SHP77 treated with DMSO at 0.1 percent for 48 hours (cell line): ENCODE measurements around the gene C17orf100.
"Not testable (repeated sequence)": the region's sequence is repeated elsewhere in the genome, so short reads cannot be mapped to it uniquely, and the experiment has no call there.

Experiments
- DNase-seq: peaks from one replicate; lab custom pipeline; 2025; lab: John Stamatoyannopoulos, UW

The C17orf100 gene

DNA sequence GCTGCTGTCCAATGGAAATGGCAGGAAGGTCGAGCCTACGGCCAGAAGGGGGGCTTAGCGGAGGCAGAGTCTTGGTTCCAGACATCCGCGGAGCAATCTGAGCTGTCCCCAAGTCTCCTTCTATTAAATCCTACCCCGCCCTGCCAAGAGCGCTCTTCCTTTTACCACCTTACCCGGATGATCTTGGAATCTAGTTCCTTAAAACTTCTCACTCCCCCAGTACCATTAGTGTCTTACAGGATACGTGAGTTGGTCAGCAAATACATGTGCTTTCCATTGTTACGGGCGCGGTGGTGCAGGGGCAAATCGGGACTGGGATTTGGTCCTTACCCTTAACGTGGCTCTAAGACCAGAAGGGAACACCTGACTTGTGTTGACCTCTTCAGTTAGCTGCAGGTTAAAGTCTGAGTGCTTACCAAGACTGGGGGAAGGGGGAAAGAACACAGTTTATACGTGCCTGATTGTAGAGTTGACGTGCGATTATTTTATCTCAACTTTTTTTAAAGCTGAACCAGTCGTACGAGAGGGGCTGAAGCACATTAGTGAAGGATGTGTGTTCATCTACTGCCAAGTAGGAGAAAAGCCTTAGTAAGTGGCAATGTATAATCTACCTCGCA is 10.2 kb upstream of the C17orf100 start:
- peak; percentile 33 for DNase-seq

DNA sequence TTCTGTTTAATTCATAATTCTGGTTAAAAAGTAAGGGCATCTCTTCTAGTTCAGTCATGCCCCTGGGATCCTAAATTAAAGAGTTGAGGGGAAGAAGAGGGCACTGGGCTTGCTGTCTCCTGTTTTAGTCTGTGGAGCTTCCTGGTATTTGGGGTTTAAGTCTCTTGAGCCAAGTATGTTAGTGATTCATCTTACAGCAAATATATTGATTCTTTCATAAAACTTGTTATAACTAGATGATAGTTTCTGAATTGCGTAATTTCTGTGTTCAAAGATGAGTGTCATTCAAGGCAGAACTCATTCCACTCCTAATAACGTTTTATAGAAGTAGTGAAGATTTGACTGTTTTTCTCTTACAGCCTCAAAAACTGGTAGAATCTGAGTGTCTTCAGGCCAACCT is 9.0 kb upstream of the C17orf100 start:
- DNase-seq = no peak

DNA sequence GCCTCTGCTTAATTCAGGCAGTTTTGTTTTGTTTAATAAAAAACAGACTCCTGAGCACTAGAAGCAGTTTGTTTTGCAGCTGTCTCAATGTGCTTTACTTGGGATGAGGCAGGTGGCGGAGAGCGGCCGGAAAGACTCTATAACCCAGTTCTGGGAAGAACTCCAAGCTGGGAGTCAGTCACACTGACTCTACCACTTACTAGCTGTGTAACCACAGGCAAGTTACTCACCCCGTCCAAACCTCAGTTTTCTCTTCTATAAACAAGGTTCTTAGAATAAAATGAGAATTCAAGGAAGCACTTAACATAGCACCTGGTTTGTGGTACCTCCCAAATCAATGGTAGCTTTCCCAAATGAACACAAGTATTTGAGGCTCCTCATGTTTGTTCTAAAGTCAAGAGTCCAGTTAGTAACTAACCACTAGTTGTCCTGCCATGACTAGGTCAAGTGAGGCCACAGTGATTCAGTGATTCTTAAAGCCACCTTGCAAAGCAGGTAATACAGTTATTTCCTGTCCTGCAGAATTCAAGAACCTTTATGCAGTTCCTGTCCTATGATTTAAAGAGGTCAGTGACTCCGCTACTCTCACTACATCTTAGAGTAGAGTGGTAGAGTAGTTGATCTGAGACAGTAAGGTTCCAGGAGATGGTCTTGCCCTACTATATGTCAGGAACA is 8.0 kb upstream of the C17orf100 start:
- DNase-seq = no peak

DNA sequence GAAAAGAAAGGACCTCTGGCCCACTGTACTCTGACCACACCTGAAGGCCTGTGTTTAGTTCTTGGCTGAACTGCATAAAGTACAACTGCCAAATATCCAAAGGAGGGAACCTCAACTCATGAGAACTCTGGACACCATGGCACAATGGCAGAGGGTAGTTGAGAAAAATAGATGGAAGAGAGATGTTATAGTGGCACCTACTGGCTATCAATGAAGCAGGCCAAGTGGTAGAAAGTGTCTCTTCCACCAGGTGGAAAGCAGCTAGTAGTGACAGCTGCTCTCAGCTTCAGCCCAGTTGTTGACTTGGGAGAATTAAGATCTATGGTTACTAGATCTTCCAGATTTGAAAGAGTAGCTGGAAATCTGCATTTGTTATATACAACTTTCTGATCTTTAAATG is 3.4 kb upstream of the C17orf100 start:
- no peak for DNase-seq

DNA sequence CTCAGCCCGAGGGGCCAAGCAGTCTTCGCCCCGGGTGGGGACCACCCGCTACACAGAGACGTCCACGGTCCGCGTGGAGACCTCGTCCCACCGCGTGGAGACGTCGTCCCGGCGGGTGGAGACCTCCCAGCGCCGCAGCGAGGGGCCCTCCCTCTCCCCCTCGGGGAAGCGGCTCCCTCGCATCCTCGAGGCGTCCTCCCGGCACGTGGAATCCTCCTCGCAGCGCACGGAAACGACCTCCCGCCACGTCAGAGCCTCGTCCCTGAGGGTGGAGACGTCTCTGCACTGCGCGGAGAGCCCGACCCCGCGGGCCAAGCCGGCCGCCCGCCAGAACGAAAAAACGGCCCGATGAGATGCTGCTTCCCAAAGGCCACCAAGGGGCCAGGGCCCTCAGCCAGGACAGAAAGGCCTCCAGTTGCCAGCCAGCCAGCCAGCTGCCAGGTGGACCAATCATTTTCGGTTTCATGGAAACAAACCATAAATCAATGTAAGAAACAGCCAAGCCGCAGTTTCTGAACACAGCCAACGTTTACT is 424 bp downstream of the C17orf100 start:
- peak; percentile 35 for DNase-seq

DNA sequence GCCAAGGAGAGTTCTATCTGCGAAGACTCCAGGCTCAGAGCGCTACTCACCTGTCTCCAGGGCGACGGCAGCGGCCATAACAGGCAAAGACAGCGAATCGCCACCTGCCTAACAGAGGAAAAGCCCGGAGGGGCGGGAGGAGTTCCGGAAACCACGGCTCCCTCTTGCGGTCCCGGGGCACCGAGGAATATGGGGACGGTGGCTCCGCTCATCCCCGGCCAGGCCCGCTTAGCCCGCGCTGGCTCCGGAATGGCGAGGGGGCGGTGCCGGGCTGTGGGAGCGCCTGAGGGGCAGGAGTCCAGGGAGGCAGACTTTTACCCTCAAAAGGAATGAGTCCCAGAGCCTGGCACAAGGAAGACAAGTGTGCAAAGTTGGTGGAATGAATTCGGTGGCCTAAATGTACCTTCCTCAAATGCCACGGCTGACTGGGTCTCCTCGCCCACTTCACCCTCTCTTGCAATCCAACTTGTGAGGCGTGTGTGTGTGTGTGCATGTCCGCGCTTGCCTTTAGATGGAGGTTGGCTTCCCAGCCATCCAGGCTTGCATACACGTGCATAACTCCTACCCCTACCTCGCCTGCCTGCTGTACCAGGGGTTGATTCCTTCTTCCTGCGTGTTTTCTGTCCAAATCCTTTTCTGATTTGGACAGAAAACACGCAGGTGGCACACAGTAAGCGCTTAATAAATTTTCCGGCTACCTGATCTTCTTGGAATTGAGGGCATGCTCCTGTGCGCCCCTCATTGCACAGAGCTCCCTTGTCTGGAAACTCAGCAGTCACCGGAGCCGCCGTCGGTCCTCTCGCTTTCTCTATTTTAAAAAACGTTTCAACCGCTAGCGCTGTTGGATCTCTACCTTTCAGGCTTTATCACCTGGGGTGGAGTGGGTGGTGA is 3.5 kb downstream of the C17orf100 start:
- DNase-seq = no peak

DNA sequence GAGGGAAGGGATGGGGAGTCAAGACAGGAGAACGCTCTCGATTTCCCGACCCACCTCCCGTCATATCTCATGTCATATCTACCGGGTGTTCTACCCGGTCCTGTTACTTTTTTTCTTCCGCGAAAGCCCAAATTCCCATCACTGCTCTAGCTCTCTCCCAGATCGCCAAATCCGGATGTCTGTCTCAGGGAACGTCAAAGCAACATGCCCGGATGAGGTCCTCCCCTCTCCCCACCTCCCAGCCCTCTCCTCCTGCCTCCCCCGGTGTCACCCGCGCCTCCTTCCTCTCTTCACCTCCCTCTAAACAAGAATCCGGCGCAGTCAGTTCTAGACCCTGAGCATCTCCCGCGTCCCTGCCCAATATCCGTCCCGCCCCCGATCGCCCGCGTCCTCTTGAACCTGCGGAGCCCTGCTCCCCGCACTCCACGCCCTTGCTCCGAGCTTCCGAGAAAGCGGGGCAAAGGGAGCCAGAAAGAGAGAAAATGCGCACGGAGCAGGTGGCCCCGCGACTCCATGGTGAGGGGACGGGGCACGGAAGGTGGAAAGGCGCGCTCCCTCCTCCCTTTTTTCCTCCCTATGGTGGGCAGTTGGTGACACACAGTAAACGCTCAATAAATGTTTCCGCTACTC is 4.3 kb downstream of the C17orf100 start:
- DNase-seq = not testable (repeated sequence)

DNA sequence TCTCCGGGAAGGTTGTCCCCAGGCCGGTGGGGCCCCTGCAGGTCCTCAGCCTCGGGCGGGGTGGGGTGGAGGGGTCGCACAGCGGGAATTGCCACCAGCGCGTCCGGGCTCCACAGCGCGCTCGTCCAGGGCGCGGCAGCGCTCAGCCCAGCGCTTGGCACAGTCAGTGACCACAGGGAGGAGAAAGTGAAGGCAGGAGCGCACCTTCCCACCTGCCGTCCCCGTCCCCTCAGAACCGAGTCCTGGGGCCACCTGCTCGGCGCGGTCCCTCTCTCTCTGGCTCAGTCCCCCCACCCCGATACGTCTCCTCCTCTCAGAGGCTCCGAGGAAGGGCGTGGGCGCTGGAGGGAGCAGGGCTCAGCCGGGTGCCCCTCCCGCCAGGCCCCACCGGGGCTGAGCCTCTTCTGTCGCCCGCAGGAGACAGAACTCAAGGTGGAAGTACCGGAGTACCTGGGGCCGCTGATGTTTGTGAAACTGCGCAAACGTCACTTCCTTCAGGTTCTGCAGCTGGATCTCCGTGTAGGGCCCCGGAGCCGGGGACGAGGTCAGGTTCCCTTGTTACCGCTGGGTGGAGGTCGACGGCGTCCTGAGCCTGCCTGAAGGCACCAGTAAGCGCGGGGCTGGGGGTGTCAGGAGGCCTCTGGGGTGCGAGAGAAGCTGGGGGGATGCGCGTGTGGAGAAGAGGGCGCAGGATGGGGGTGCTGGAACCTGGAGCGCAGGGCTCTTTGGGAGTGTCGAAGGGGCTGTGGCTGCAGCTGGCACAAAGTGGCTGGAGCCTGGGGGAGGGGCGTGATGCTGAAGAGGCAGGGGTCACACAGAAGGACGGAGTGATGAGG is 5.5 kb downstream of the C17orf100 start:
- not testable (repeated sequence) for DNase-seq

DNA sequence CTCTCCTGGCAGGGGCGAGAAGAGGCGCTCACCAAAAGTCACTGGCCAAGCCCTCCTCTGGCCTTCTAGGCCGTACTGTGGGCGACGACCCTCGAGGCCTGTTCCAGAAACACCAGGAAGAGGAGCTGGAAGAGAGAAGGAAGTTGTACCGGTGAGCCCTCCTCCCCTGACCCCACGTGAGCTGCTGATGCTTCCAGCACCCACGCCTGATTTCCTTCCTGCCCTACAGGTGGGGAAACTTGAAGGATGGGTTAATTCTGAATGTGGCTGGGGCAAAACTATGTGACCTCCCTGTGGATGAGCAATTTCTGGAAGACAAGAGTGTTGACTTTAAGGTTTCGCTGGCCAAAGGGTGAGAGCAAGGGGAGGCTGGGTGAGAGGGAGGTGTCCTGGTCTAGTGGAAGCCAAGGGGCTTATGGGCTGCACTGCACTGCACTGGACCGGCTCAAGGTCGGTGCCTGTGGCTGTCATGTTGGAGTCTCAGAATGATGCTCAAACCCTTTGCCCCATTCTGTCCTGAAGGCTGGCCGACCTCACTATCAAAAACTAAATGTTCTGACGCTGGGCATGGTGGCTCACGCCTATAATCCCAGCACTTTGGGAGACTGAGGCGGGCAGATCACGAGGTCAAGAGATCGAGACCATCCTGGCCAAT is 6.2 kb downstream of the C17orf100 start:
- no peak for DNase-seq

DNA sequence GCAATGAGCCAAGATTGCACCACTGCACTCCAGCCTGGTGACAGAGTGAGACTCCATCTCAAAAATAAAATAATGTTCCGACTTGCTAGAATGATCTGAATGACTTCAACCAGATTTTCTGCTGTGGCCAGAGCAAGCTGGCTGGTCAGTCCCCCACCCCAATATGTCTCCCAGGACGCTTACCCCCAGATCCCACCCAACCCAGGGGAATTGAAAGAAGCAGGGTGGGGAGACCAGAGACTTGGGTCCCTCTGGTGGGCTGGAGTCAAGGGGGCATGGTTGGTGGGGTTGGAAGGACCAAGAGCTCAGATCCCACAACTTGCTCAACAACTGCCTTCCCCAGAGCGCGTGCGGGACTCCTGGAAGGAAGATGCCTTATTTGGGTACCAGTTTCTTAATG is 6.8 kb downstream of the C17orf100 start:
- DNase-seq = not testable (repeated sequence)

DNA sequence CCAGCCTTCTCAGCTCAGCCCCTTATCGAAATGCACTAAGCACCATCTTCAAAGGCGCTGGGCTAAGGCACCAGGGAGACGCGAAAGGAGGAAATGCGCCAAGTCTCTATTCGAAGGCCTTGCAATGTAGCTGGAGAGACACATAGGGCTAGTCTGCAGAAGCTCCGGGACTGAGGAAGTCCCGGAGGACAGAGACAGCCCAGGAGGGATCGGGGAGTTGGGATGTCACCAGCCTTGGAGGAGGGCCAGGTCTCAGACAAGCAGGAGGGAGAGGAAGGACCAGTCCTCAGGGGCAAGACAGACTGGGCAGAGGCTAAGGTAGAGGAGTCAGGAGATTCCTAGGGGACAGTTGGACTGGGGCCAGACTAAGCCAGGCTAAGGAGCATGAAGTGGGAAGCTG is 8.5 kb downstream of the C17orf100 start:
- no peak for DNase-seq

DNA sequence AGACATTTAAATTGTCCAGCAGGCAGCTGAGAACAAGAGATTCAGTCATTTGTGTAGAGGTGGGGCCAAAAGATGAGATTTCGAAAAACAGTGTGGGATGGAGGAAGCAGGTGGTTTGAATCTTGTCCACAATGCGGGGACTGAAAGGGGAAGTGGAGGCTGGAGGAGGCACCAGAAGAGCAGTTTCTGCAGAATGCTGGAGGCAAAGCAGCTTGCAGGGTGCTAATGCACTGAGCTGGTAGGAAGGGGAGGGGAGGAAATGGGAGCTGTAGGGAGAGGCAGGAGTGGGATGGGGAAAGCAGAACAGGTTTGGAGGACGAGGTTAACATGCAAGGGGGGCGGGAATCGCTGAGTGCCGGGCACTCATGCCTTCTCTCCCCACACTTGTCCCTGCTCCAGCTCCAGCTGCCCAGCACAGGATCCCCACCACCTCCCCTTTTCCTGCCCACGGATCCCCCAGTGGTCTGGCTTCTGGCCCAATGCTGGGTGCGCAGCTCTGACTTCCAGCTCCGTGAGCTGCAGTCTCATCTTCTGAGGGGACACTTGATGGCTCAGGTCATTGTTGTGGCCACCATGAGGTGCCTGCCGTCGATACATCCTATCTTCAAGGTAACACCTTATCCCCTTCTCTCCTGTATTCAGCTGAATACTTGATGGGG is 9.4 kb downstream of the C17orf100 start:
- DNase-seq = no peak

DNA sequence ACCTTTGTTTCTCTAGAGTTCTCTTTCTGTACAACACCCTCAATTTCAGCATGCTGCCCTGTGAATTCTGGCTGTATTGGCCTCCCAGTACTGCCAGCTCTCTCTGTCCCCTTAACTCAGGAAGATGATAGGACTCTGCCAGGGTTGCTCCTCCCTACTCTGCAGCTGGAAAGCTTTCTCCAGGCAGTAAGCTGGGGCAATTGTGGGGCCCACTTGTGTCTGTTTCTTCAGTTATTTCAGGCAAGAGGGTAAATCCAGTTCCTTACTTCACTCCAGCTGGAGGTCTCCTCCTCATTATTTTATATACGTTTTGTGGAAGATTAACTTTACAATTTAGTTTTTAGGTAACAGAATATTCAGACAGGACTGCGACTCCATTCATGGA is 9.9 kb downstream of the C17orf100 start:
- no peak for DNase-seq

DNA sequence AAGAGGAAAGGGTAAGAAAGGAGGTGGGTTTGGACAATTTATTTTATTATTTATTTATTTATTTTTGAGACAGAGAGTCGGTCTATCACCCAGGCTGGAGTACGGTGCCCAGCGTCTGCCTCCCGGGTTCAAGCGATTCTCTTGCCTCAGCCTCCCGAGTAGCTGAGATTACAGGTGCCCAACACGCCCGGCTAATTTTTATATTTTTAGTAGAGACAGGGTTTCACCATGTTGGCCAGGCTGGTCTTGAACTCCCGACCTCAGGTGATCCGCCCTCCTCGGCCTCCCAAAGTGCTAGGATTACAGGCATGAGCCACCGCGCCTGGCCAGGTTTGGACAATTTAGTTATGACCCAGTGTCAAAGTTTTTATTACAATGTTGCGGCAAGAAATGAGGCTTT is 11.6 kb downstream of the C17orf100 start:
- DNase-seq = not testable (repeated sequence)

DNA sequence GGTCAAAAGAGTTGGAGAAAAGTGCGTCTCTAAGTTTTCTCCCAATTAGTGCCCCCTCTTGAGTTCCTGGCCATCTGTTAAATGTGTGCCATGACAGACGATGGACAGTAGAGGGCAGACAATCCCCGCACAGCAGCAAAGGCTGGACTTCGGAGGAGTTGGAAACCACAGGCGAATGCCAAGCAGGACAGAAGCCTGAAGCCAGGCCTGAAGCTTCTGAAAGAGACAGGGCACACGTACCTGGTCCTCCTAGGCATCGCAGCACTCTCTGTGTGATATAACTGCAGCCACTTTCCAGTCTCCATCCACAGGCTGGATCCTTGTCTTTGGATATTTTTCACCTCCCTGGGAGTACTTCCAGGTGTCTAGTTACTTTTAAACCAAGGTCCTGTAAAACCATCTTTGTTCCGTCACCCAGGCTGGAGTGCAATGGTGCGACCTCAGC is 14.5 kb downstream of the C17orf100 start:
- peak; percentile 41 for DNase-seq

DNA sequence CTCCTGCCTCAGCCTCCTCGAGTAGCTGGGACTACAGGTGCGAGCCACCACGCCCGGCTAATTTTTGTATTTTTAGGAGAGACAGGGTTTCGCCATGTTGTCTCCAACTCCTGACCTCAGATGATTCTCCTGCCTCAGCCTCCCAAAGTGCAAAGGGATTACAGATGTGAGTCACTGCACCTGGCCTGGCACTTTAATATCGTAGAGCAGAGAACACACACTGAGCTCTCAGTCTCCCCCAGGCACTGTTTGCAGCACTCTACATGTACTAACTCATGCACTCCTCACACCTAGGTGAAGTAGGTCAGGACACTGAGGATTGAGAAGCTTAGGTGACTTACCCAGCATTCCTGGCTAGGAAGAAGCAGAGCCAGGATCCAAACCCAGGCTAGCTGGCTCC is 15.0 kb downstream of the C17orf100 start:
- no peak for DNase-seq

DNA sequence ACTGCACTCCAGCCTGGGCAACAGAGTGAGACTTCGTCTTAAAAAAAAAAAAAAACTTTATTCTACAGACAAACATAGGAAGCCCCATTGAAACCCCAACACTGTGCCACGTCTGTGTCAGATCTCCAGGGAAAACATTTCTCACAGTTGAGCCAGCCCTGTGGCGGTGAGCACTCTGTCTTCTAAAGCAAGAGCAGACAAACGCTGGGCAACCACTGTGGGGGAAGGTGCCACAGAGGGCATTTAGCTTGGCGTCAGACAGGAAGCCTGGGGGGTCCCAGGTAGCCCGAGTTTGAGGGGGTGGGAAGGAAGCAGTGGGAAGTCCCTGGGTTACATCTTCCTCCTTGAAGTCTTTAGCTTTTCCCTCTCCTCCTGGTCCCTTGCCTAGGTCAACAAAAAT is 16.0 kb downstream of the C17orf100 start:
- DNase-seq = no peak

DNA sequence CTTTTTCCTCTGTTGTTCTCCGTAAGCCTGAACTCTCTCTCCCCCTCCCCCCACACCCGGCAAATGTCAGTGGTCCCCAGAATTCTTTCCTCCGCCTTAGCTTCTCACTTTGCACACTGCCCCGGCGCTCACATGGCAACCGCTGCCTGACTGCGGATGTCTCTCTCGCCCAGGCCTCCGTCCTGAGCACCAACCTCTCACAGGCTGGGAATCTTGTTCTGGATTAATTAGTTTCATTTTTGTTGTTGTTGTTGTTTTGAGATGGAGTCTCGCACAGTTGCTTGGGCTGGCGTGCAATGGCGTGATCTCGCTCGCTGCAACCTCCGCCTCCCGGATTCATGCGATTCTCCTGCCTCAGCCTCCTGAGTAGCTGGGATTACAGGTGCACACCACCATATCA is 16.7 kb downstream of the C17orf100 start:
- DNase-seq = no peak

DNA sequence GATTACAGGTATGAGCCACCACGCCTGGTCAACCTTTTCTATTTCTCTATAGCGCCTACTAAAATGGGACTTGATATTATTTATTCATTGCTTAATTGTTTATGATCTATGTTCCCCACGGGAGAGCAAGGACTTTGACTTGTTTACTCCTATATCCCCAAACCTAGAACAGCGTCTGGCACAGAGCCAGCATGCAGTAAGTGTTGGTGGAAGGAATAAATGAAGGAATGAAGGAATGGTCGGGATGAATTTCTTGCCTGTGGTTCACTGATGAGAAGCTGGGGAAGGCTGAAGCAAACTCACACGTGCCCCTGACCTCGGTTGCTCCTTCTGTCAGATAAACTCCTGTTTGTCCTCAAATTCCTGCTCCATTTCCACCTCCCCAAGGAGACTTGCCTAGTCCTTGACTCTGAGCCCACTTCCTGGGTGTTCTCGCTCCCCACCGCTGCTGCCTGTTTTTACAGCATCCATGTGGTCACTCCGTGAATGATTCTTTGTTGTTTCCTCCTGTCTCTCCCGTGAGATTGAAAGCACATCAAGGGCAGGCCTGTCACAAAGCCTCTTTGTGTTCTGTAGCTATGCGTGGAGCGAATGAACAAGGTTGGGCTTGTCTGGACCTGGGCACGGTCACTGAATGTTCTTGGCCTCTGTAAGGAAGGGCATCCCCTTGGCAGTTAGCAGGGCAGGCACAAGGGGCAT is 17.3 kb downstream of the C17orf100 start:
- no peak for DNase-seq
